Measurements from ENCODE around the gene FRS2.

FRS2 gene

GRCh38 chr12:69534389-69534822 lies 64.2 kb downstream of the FRS2 start:
- DNase-seq, result peak; percentile 41

- DNase-seq, result no peak
These were observed 70.8 kb downstream of the FRS2 start for GRCh38 chr12:69540987-69541386.

- DNase-seq, result no peak
These were observed 73.9 kb downstream of the FRS2 start for GRCh38 chr12:69544087-69544486.

GRCh38 chr12:69545081-69545480 lies 74.9 kb downstream of the FRS2 start:
- DNase-seq, result no peak

GRCh38 chr12:69546693-69547438 lies 76.7 kb downstream of the FRS2 start:
- no peak for DNase-seq

- DNase-seq, result no peak
These were observed 78.5 kb downstream of the FRS2 start for GRCh38 chr12:69548687-69549086.

GRCh38 chr12:69550569-69551350 lies 80.6 kb downstream of the FRS2 start:
- no peak for DNase-seq

GRCh38 chr12:69553628-69554248 lies 83.5 kb downstream of the FRS2 start:
- DNase-seq, result no peak

- DNase-seq, result no peak
These were observed 85.3 kb downstream of the FRS2 start for GRCh38 chr12:69555461-69555860.

- no peak for DNase-seq
These were observed 86.2 kb downstream of the FRS2 start for GRCh38 chr12:69556383-69556782.

- DNase-seq, result no peak
These were observed 93.1 kb downstream of the FRS2 start for GRCh38 chr12:69563166-69563762.

- DNase-seq, result no peak
These were observed 96.4 kb downstream of the FRS2 start for GRCh38 chr12:69566603-69567002.

GRCh38 chr12:69569236-69569635 lies 99.0 kb downstream of the FRS2 start:
- no peak for DNase-seq

- no peak for DNase-seq
These were observed 99.9 kb downstream of the FRS2 start for GRCh38 chr12:69570000-69570516.

GRCh38 chr12:69570545-69571399 lies 100.6 kb downstream of the FRS2 start:
- DNase-seq, result peak; percentile 28

GRCh38 chr12:69575346-69575745 lies 105.2 kb downstream of the FRS2 start:
- no peak for DNase-seq

GRCh38 chr12:69578283-69578682 lies 108.1 kb downstream of the FRS2 start:
- DNase-seq, result no peak

- no peak for DNase-seq
These were observed 108.8 kb downstream of the FRS2 start for GRCh38 chr12:69579029-69579428.

GRCh38 chr12:69580074-69580473 lies 109.9 kb downstream of the FRS2 start:
- DNase-seq, result no peak

- no peak for DNase-seq
These were observed 113.0 kb downstream of the FRS2 start for GRCh38 chr12:69583203-69583602.

- peak; percentile 97 for DNase-seq
These were observed 115.2 kb downstream of the FRS2 start, which contains the start of gene CCT2 for GRCh38 chr12:69585189-69586062. Gene CCT2, plus strand, starts transcription at chr12:69585459. Its CDS starts 63 bp downstream, at chr12:69585522.
